GM18907 (cell line): ENCODE measurements around the gene YPEL3.
A peak's percentile ranks its signal among the peaks of the same experiment; 100 is the strongest.
"Not testable (repeated sequence)": the region's sequence is repeated elsewhere in the genome, so short reads cannot be mapped to it uniquely, and the experiment has no call there.

Source experiments
- ATAC-seq: cut with Tn5 transposase; IDR thresholded peaks from one replicate; pipeline ENCODE4 v1.9.1; 2021; ENCODE audit warnings: mild to moderate bottlenecking, moderate library complexity; ENCODE audit not compliant: unreplicated experiment

YPEL3 gene

GRCh38 chr16:30117768-30118167 lies 21.8 kb upstream of the YPEL3 start:
- ATAC-seq: no peak

DNA sequence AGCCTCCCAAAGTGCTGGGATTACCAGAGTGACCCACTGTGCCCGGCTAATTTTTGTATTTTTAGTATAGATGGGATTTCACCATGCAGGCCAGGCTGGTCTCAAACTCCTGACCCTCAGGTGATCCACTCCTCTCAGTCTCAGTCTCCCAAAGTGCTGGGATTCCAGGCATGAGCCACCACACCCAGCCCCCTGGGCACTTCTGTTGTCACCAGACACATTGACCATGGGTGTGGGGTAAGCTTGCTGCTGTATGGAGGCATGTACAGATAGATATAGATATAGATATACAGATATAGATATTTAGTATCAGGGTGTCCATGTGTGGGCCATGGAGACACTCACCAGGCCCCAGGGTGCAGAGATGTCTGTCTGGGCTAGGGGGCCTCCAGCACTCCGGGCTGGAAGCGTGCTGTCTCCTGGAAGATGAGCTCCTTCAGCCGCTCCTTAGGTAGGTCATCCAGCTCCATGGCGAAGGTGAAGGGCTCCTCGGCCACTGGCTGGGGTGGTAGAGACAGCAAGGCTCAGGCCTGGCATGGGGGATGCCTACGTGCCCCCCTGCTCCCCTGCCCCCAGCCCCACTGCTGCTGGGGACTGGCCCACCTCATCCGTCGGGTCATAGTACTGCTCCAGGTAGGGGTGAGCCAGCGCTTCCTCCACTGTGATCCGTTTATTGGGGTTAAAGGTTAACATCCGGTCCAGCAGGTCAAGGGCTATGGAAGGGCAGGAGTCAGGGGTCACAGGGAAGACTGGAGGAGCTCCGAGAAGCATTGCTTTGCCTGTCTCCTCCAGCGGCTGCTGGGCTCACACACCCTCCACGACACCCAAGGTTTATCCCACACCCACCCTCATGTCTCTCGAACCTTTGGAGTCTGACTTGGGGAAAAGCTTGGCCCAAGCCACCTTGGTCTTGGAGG lies 20.5 kb upstream of the YPEL3 start:
- no peak for ATAC-seq

DNA sequence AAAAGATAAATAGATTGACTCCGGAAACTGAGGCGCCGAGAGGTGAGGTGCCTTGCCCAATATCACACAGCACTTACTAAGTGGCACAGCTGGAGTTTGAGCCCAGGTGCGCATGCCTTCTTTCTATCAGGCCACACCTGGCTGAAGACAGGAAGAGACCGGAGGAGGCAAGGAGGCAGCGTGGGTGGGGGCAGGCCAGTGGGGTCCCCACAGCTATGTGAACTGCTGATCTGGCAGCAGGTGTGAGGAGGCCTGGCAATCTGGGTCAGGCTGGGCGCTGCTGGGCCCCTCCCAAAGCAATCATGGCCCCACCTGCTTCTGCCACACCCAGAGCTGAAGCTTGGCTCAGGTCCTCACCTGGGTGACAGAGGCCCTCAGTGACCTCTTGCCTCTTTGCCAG lies 19.2 kb upstream of the YPEL3 start:
- no peak for ATAC-seq

- ATAC-seq: not testable (repeated sequence)
Measured at GRCh38 chr16:30114833-30115232, 18.8 kb upstream of the YPEL3 start.

DNA sequence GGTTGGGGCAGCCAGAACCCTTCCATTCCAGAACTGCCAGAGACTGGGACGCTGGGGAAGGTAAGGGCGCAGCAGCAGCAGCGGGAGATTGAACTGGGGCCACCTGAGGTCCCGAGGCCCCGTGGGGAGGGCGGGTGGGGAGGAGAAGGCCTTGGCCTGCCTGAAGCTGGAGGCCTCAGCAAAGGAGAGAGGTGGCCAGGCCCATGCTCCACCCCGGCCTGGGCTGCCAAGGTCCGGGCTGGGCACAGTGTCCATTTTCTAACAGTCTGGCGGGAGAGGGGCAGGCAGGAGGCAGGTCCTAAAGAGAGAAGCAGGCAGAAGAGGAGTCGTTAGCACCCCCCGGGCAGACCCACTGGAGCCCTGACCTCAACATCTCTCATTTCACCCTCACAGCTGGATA lies 18.4 kb upstream of the YPEL3 start:
- no peak for ATAC-seq

DNA sequence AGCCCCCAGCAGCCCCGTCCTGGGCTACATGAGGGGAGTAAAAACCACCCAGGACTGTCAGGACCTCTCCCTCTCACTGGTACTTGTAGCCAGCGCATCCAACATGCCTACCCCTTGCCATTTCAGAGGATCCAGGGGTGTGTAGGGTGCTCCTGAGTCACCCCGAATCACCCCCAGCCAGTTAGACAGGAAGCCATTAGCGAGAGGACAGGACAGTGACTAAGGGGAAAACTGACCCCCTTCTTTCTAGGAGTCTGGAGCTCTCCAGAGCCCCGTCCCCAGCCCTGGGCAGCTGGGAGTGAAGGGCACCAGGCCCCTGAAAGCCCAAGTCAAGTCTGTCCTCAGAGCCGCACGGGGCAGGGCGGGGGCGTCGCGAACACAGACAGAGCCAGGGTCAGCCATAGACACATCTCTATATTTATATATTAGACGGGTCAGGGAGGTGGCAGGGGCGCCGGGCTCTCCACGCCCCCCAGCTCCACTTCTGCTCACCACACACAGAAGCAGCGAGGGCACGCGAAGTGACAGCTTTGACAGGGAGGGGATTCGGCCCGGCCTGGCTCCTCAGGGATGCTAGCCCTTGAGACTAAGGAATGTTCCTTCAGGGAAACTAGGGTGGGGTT lies 17.8 kb upstream of the YPEL3 start:
- no peak for ATAC-seq

DNA sequence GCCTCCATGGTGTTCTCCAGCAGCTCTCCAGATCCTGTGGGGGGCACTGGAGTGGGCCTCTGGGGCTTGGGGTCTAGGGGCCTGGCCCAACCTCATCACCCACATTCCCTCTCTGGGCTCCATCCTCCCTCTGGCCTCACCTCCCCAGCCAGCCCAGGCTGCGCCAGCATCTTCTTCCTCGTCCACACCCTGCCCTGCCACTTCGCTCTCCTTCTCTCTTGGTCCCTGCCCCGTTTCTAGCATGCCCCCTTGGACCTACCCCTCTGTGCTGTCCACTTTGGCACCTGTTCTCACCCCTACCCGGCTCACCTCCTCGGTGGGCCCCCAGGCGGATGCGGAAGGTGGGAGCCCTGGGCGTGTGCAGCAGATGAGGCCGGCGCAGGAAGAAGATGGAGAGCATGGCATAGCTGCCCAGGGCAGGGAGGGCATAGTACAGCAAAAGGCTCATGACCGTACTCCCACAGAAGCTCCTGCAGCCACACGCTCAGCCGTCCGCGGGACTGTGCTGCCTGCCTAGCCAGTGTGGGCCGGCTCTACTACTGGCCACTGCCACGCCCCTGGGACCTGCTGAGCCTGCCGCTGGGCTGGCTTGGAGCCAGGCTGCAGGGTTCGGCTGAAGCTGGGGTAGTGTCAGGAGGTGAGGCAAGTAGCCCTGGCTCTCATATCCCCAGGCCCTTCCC lies 17.2 kb upstream of the YPEL3 start, which contains the start of gene GDPD3:
Gene GDPD3, minus strand, starts transcription at position 507 of the 680 bp plus-strand sequence. Its CDS starts 59 bp downstream, at position 448.
- ATAC-seq: no peak

- ATAC-seq: no peak
Measured at GRCh38 chr16:30112197-30113030, 16.4 kb upstream of the YPEL3 start.

DNA sequence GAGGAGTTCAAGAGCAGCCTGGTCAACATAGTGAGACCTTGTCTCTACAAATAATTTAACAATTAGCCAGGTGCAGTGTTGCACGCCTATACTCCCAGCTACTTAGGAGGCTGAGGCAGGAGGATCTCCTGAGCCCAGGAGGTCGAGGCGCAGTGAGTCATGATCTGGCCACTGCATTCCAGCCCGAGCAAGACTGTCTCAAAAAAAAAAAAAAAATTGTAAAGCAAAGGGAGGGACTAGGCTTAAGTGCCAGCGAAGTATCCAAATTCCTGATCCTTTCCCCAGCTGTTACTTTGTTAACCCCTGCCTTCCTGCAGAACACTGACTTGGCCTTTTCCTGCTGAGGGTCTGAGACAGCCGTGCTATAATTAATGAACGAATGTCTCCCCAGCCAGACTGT lies 14.6 kb upstream of the YPEL3 start:
- no peak for ATAC-seq

DNA sequence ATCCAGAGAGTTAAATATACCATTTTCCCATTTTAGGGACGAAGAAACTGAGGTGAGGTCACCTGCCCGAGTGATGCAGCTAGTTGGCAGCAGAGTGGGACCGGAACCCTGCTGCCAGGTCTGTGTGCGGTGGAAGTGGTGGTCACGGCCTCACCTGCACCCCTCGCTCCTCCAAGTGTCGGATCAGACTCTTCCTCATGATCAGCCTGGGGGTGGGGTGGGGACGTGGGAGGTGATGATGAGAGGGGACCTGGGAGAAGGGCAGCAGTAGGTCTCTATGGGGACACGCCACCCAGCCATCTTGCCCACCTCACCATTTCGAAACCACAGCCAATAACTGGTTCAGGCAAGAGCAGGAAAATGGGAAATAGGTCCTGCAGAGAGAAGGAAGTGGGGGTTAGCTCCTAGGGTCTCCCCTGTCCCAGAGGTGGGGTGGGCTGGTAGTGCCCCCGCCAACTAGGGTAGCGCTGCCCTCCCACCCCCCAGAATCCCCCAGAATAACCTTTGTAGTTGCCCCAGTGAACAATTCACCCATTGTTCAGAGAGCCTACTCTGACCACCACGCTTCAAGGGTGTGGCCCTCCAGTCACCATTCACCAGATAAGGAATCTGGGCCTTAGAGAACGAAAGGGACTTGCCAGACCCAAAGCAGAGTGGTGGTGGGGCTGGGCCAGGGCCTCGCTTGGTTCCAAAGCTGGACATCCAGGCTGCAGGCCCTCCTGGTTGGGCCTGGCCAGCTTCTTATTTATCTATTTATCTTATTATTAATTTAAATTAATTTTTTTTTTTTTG lies 12.2 kb upstream of the YPEL3 start:
- ATAC-seq: no peak

- no peak for ATAC-seq
Measured at GRCh38 chr16:30104492-30104891, 8.5 kb upstream of the YPEL3 start.

DNA sequence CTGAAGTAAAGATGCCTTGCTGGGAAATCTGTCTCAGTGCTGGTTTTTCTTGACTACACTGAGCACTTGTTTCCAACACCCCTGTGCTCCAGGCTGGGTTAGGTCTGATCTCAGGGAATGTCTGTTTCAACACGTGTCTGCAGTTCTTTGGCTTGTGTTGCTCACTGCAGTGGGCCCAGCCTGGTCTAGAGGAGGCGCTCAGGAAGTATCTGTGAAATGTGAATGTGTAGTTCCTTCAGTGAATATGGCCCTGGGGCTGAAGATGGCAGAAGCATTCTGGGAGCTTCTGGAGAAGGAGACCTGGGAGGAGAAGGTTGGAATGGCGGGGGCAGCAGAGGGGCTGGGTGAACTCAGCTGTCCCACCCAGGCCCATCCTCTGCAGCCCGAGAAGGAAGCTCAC lies 8.1 kb upstream of the YPEL3 start:
- no peak for ATAC-seq

DNA sequence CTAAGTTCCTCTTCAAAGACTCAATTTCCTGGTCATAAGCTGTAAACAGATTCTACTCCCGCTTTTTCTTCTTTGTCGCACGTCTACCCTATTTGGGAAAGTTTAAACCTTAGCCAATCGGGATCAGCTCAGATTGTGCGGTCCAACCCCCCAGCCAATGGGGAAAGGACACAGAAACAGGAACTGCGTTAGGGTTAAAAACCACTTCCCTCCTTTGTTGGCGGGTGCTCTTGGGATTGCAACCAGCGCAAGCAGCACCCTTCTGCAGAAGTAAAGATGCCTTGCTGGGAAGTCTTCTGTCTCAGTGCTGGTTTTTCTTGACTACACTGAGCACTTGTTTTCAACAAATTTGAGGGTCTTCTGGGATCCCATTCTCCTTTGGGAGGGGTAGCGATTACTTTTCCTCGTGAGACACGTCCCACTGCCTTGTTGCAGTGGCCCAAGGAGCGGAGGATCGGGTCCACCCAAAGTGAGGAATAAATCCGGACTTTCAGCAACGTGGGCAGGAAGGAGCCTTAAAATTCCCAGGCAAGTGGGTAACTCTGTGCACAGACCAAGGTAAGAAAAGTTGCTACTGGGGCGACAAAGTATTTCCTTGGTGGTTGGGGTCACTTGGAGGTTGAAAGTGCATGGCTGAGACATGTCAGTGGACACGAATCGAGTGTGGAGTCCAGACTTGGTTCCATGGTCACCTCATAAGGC lies 1.0 kb upstream of the YPEL3 start:
- no peak for ATAC-seq

DNA sequence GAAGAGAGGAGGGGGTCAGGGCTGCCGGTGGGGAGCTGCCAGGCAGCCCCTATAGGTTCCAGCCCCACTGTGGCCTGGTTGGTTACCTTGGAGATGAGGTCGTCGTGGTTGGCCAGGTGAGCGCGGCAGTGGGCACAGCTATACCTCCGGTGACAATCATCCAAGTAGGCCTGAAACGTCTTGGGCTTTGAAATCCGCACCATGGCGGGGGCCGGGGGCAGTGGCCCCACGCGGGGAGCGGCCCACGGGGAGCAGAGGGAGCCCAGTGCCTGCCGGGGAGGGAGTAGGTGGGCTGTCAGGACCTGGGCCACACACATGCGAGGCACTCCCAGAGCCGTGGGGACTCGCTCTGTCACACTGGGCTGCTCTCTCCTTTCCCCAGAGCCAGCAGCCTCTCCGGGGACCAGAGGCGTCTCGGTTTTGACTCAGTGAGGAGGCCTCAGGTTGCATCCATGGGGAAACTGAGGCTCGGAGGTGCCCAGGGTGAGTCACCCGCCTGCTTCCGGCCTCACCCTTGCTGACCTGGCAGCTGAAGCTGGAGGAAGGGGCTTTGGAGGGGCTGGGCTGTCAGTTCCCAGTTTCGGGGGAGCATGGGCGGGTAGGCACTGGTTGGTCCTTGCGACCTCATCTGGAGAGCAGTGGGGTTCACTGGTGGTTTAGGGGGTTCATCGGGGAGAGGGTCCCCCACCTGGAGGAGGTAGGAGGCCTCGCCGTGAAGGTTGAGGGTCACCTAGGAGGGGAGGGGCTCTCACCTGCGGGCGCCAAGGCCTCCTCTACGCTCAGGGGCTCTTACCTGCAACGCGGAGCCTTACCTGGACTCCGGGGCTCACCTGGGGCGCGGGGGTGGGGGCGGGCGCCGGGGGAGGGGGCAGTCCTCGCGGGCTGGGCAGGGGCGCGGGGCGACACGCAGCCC lies 591 bp downstream of the YPEL3 start:
- no peak for ATAC-seq

GRCh38 chr16:30094541-30095165 lies 1.4 kb downstream of the YPEL3 start:
- ATAC-seq: no peak

DNA sequence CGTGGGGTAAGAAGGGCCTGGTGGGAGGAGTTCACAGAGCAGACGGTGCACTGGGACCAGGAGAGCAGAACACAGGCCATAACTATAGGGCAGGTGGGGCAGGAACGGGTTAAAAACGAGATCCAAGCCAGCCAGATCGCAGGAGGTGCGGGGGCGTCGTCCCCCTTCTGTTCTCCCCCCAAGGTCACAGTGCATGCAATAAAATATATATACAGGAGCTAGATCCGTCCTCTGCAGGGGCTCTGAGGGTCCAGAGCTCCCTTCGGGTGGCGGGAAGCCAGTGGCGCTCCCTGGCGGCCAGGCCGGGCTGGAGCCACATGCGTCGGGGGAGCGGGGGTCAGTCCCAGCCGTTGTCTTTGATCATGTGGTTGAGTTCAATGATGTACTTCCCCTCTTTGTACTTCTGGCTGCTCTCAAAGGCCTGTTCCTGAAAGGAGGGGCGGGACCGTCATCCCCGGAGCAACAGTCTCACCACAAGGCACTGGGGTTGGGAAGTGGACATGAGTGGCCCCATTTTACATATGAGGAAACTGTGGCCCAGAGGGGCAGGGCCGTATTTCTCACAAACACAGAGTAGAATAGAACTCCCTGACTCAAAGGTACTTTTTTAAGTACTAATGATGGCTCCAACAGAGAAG lies 3.5 kb downstream of the YPEL3 start:
- peak; percentile 53 for ATAC-seq
